Vagina (tissue), 2 donors: Measurements from ENCODE around the gene ATN1. TPM values are rescaled to one million over a fixed set of nuclear protein-coding genes. Genes with fewer than 3 reads are reported as not detected.

Experiments
- DNase-seq, 2 donors: peaks; one replicate each; pipeline ENCODE4 v3.0.0-alpha.2; 2017; ENCODE audit errors: extremely low spot score in 2 of 2
- H3K27ac ChIP-seq: fragments of 200-600 bp; sonication (generic); one replicate; pipeline ENCODE4 v1.5.1; 2019
- H3K27me3 ChIP-seq: fragments of 200-600 bp; sonication (generic); one replicate; pipeline ENCODE4 v1.5.1; 2019
- H3K36me3 ChIP-seq, 2 donors: fragments of 200-600 bp; sonication (generic); one replicate each; pipeline ENCODE4 v1.5.1; 2017 to 2019
- H3K4me1 ChIP-seq: fragments of 200-600 bp; sonication (generic); one replicate; pipeline ENCODE4 v1.5.1; 2019
- H3K4me3 ChIP-seq, 2 donors: fragments of 200-600 bp; sonication (generic); 1 replicate in 1 of 2; 2 replicates in 1 of 2; pipeline ENCODE4 v1.5.1; 2016 to 2019
- H3K9me3 ChIP-seq: fragments of 200-600 bp; sonication (generic); one replicate; pipeline ENCODE4 v1.5.1; 2019
- CTCF ChIP-seq, 3 experiments: fragments of 450-650 bp in 2 of 3; fragments of 200-600 bp in 1 of 3; sonication (generic) in 1 of 3; IDR thresholded peaks; one replicate each; pipeline ENCODE4 v1.5.1; 2017 to 2019; ENCODE audit warnings: antibody characterized with exemption in 3 of 3, mild to moderate bottlenecking in 2 of 3, moderate library complexity in 2 of 3
- POLR2A ChIP-seq, 2 donors: fragments of 450-650 bp; IDR thresholded peaks; one replicate each; pipeline ENCODE4 v1.6.1; 2017; ENCODE audit warnings: antibody characterized with exemption in 2 of 2, mild to moderate bottlenecking in 2 of 2, moderate library complexity in 2 of 2
- POLR2AphosphoS5 ChIP-seq, 2 donors: sonication (generic); formaldehyde crosslinking; IDR thresholded peaks; one replicate each; pipeline ENCODE4 v1.9.0; 2017; ENCODE audit warnings: antibody characterized with exemption in 2 of 2, mild to moderate bottlenecking in 2 of 2, low read depth in 1 of 2; ENCODE audit not compliant: insufficient read depth in 1 of 2
- intact Hi-C: fragments of 100-400 bp; cut with DNase I; formaldehyde crosslinking; loops from one replicate; pipeline ENCODE4 v1.15.1; 2023
- total RNA-seq: library from RNA; depleted of rRNA; stranded (reverse); fragments of >200 nt; gene quantifications from one replicate; pipeline ENCODE4 v1.2.3, GENCODE V29; 2016

The ATN1 gene
- total RNA-seq, 1 donor from 2014 or later = 92.1 TPM

- intact Hi-C loops = no loop called here
- H3K36me3 ChIP-seq = no peaks in the 10 kb centered on the region
- no peak overlapping the region for H3K27ac ChIP-seq
- H3K4me3 ChIP-seq = no peak overlapping the region
- H3K9me3 ChIP-seq = no peaks in the 10 kb centered on the region
- DNase-seq = no peak
- H3K4me1 ChIP-seq = peaks cover 10% of the 10 kb centered on the region
- TF ChIP-seq POLR2AphosphoS5 (IDR thresholded peaks at IDR 0.05; ENCODE audit: insufficient read depth in 1 of 2, low read depth in 1 of 2) (no peak), CTCF (IDR thresholded peaks at IDR 0.05) (no peak), POLR2A (IDR thresholded peaks at IDR 0.05) (no peak)
- no peaks in the 10 kb centered on the region for H3K27me3 ChIP-seq
These were observed 27.8 kb upstream of the ATN1 start for GRCh38 chr12:6899837-6900519.

GRCh38 chr12:6902448-6902847 is 25.3 kb upstream of the ATN1 start:
- no peaks in the 10 kb centered on the region for H3K27me3 ChIP-seq
- intact Hi-C loops = no loop called here
- no peak for DNase-seq
- H3K4me3 ChIP-seq = no peak overlapping the region
- H3K36me3 ChIP-seq = no peaks in the 10 kb centered on the region
- no peaks in the 10 kb centered on the region for H3K9me3 ChIP-seq
- H3K27ac ChIP-seq = no peak overlapping the region
- TF ChIP-seq POLR2AphosphoS5 (IDR thresholded peaks at IDR 0.05; ENCODE audit: insufficient read depth in 1 of 2, low read depth in 1 of 2) (no peak), CTCF (IDR thresholded peaks at IDR 0.05) (no peak), POLR2A (IDR thresholded peaks at IDR 0.05) (no peak)
- H3K4me1 ChIP-seq = peaks cover 16% of the 10 kb centered on the region

GRCh38 chr12:6903722-6904121 is 24.0 kb upstream of the ATN1 start:
- Histone ChIP-seq H3K4me1 (peaks cover 16% of the 10 kb centered on the region), H3K4me3 (no peak overlapping the region), H3K27ac (no peak overlapping the region), H3K9me3 (no peaks in the 10 kb centered on the region), H3K36me3 (peaks cover 0 to 5% of the 10 kb centered on the region in 2 donors), H3K27me3 (no peaks in the 10 kb centered on the region)
- TF ChIP-seq CTCF (IDR thresholded peaks at IDR 0.05) = no peak
- TF ChIP-seq POLR2AphosphoS5 (IDR thresholded peaks at IDR 0.05; ENCODE audit: insufficient read depth in 1 of 2, low read depth in 1 of 2) = no peak
- no peak for TF ChIP-seq POLR2A (IDR thresholded peaks at IDR 0.05)
- no peak for DNase-seq
- intact Hi-C loops = no loop called here

- peak within 1 kb of the TSS; percentile 74 to 77 for H3K4me3 ChIP-seq
- H3K4me1 ChIP-seq = peaks cover 16% of the 10 kb centered on the region
- no peaks in the 10 kb centered on the region for H3K27me3 ChIP-seq
- no peaks in the 10 kb centered on the region for H3K9me3 ChIP-seq
- intact Hi-C loops = no loop called here
- no peak for DNase-seq
- peak within 1 kb of the TSS; percentile 76 for H3K27ac ChIP-seq
- peak in 1 of 3 experiments; percentile 3 for TF ChIP-seq CTCF (IDR thresholded peaks at IDR 0.05)
- peak in 1 of 2 donors; percentile 36 for TF ChIP-seq POLR2A (IDR thresholded peaks at IDR 0.05)
- peak; percentile 92 to 94 for TF ChIP-seq POLR2AphosphoS5 (IDR thresholded peaks at IDR 0.05; ENCODE audit: insufficient read depth in 1 of 2, low read depth in 1 of 2)
- peaks cover 0 to 5% of the 10 kb centered on the region in 2 donors for H3K36me3 ChIP-seq
These were observed 23.2 kb upstream of the ATN1 start, which contains the start of gene LRRC23 for GRCh38 chr12:6904280-6905276. Gene LRRC23 (plus strand): TSS chr12:6904822. CDS start chr12:6905634, 812 bp downstream.
